NCI-H226 (cell line): ENCODE results near the gene PPP1CA.

Experiments
- DNase-seq: peaks from one replicate; pipeline ENCODE4 v3.0.0-alpha.2; 2015

Gene PPP1CA

DNA sequence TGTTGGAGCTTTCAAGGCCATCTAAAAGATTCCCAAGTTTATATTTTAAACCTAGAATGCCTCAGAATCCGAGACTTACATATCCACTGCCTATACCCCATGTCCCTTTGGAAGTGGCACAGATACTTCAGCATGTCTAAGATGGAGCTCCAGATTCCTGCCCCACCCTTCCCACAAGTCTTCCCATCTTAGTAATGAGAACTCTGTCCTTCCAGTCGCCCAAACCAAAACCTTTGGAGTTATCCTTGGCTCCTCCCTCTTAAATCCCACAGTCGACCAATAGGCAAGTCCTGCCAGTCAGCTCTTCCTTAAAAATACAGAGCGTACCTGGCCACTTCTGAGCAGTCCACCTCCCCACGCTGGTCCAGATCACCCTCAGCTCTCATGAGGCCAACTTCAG, 52.6 kb downstream of the PPP1CA start:
- DNase-seq: no peak
